Measurements from ENCODE around the gene PPHLN1. TPM values are rescaled to one million over a fixed set of nuclear protein-coding genes. Genes with fewer than 3 reads are reported as not detected.

Gene PPHLN1
- total and polyA plus RNA-seq, 2 of the 8 experiments (the other 6 are each of a cell fraction or from before 2014, with no cell fraction given), result 34.3 to 71.6 TPM

- TF ChIP-seq RBBP5 (IDR thresholded peaks at IDR 0.05; ENCODE audit: borderline replicate concordance, low read depth, low read length), result no peak
- TF ChIP-seq CHD2 (IDR thresholded peaks at IDR 0.05; ENCODE audit: low read length), result no peak
Observed at GRCh38 chr12:42448841-42449240, 122.9 kb downstream of the PPHLN1 start (continued).

All from H1 (cell line).